ENCODE data around the gene SLC52A1.
"Not testable (repeated sequence)": the region's sequence is repeated elsewhere in the genome, so short reads cannot be mapped to it uniquely, and the experiment has no call there.

The SLC52A1 gene

GRCh38 chr17:5035315-5035714 lies at the start of gene SLC52A1:
TSS of gene SLC52A1 (minus strand) at chr17:5035426. CDS start at chr17:5034606, 820 bp downstream.
- Mint-ChIP-seq H3K36me3 (ENCODE audit: low read depth) (no peaks in the 10 kb centered on the region), H3K4me3 (no peak within 1 kb of the TSS), H3K9me3 (no peaks in the 10 kb centered on the region), H3K27ac (no peak within 1 kb of the TSS), H3K27me3 (peaks cover 4% of the 10 kb centered on the region), H3K4me1 (ENCODE audit: low read depth) (peaks cover 25% of the 10 kb centered on the region)
- no peak for DNase-seq

GRCh38 chr17:5080591-5080990 lies 45.4 kb upstream of the SLC52A1 start:
- Mint-ChIP-seq H3K4me1 (ENCODE audit: low read depth) (peaks cover 36% of the 10 kb centered on the region), H3K36me3 (ENCODE audit: low read depth) (peaks cover 59% of the 10 kb centered on the region), H3K9me3 (peaks cover 26% of the 10 kb centered on the region), H3K27ac (no peak overlapping the region), H3K4me3 (no peak overlapping the region), H3K27me3 (no peaks in the 10 kb centered on the region)
- DNase-seq: no peak

GRCh38 chr17:5078106-5079028 lies 43.1 kb upstream of the SLC52A1 start, which contains the start of gene ZFP3:
TSS of gene ZFP3 (plus strand) at chr17:5078467. CDS start at chr17:5091505, 13,038 bp downstream.
- H3K4me1 Mint-ChIP-seq (ENCODE audit: low read depth): peaks cover 36% of the 10 kb centered on the region
- H3K4me3 Mint-ChIP-seq: peak within 1 kb of the TSS; percentile 84
- H3K36me3 Mint-ChIP-seq (ENCODE audit: low read depth): peaks cover 41% of the 10 kb centered on the region
- peaks cover 12% of the 10 kb centered on the region for H3K9me3 Mint-ChIP-seq
- DNase-seq: peak; percentile 88
- H3K27me3 Mint-ChIP-seq: no peaks in the 10 kb centered on the region
- peak within 1 kb of the TSS; percentile 94 for H3K27ac Mint-ChIP-seq

- H3K9me3 Mint-ChIP-seq: peaks cover 9% of the 10 kb centered on the region
- peaks cover 34% of the 10 kb centered on the region for H3K4me1 Mint-ChIP-seq (ENCODE audit: low read depth)
- peak overlapping the region; percentile 94 for H3K27ac Mint-ChIP-seq
- peak overlapping the region; percentile 84 for H3K4me3 Mint-ChIP-seq
- peaks cover 35% of the 10 kb centered on the region for H3K36me3 Mint-ChIP-seq (ENCODE audit: low read depth)
- no peaks in the 10 kb centered on the region for H3K27me3 Mint-ChIP-seq
- no peak for DNase-seq
These were observed 42.5 kb upstream of the SLC52A1 start for GRCh38 chr17:5077781-5078105.

GRCh38 chr17:5077275-5077674 lies 42.0 kb upstream of the SLC52A1 start:
- peak overlapping the region; percentile 94 for H3K27ac Mint-ChIP-seq
- not testable (repeated sequence) for H3K9me3 Mint-ChIP-seq, H3K27me3 Mint-ChIP-seq, DNase-seq
- peaks cover 34% of the 10 kb centered on the region for H3K4me1 Mint-ChIP-seq (ENCODE audit: low read depth)
- peaks cover 31% of the 10 kb centered on the region for H3K36me3 Mint-ChIP-seq (ENCODE audit: low read depth)
- peak overlapping the region; percentile 84 for H3K4me3 Mint-ChIP-seq

- peaks cover 21% of the 10 kb centered on the region for H3K36me3 Mint-ChIP-seq (ENCODE audit: low read depth)
- H3K27ac Mint-ChIP-seq, H3K4me3 Mint-ChIP-seq, H3K27me3 Mint-ChIP-seq, DNase-seq, H3K9me3 Mint-ChIP-seq: not testable (repeated sequence)
- peaks cover 27% of the 10 kb centered on the region for H3K4me1 Mint-ChIP-seq (ENCODE audit: low read depth)
These were observed 40.2 kb upstream of the SLC52A1 start for GRCh38 chr17:5075472-5075871.

GRCh38 chr17:5069724-5070123 lies 34.5 kb upstream of the SLC52A1 start:
- no peak overlapping the region for H3K27ac Mint-ChIP-seq
- no peaks in the 10 kb centered on the region for H3K27me3 Mint-ChIP-seq

GRCh38 chr17:5068236-5068635 lies 33.0 kb upstream of the SLC52A1 start:
- Mint-ChIP-seq H3K4me3 (no peak overlapping the region), H3K36me3 (ENCODE audit: low read depth) (no peaks in the 10 kb centered on the region), H3K27me3 (no peaks in the 10 kb centered on the region), H3K27ac (no peak overlapping the region), H3K9me3 (no peaks in the 10 kb centered on the region), H3K4me1 (ENCODE audit: low read depth) (no peaks in the 10 kb centered on the region)
- no peak for DNase-seq

More at GRCh38 chr17:5069724-5070123, 34.5 kb upstream of the SLC52A1 start:
- Mint-ChIP-seq H3K9me3 (no peaks in the 10 kb centered on the region), H3K4me3 (no peak overlapping the region), H3K36me3 (ENCODE audit: low read depth) (no peaks in the 10 kb centered on the region), H3K4me1 (ENCODE audit: low read depth) (no peaks in the 10 kb centered on the region)
- DNase-seq: no peak

GRCh38 chr17:5065227-5065744 lies 30.1 kb upstream of the SLC52A1 start:
- no peak overlapping the region for H3K27ac Mint-ChIP-seq
- no peaks in the 10 kb centered on the region for H3K36me3 Mint-ChIP-seq (ENCODE audit: low read depth)
- H3K4me3 Mint-ChIP-seq: no peak overlapping the region
- peaks cover 5% of the 10 kb centered on the region for H3K4me1 Mint-ChIP-seq (ENCODE audit: low read depth)
- DNase-seq: no peak
- no peaks in the 10 kb centered on the region for H3K9me3 Mint-ChIP-seq
- no peaks in the 10 kb centered on the region for H3K27me3 Mint-ChIP-seq

GRCh38 chr17:5055543-5055942 lies 20.3 kb upstream of the SLC52A1 start:
- H3K27me3 Mint-ChIP-seq: no peaks in the 10 kb centered on the region
- H3K4me1 Mint-ChIP-seq (ENCODE audit: low read depth): no peaks in the 10 kb centered on the region
- H3K27ac Mint-ChIP-seq: no peak overlapping the region
- no peaks in the 10 kb centered on the region for H3K36me3 Mint-ChIP-seq (ENCODE audit: low read depth)
- no peak overlapping the region for H3K4me3 Mint-ChIP-seq
- no peaks in the 10 kb centered on the region for H3K9me3 Mint-ChIP-seq
- no peak for DNase-seq

- DNase-seq: no peak
- Mint-ChIP-seq H3K4me1 (ENCODE audit: low read depth) (peaks cover 36% of the 10 kb centered on the region), H3K27ac (peak overlapping the region; percentile 87), H3K4me3 (no peak overlapping the region), H3K36me3 (ENCODE audit: low read depth) (no peaks in the 10 kb centered on the region), H3K9me3 (no peaks in the 10 kb centered on the region), H3K27me3 (no peaks in the 10 kb centered on the region)
These were observed 15.1 kb upstream of the SLC52A1 start for GRCh38 chr17:5050278-5050677.

- H3K4me3 Mint-ChIP-seq: no peak overlapping the region
These were observed 14.2 kb upstream of the SLC52A1 start for GRCh38 chr17:5049314-5049841.

GRCh38 chr17:5047446-5047845 lies 12.2 kb upstream of the SLC52A1 start:
- H3K36me3 Mint-ChIP-seq (ENCODE audit: low read depth): no peaks in the 10 kb centered on the region
- no peak for DNase-seq
- no peak overlapping the region for H3K4me3 Mint-ChIP-seq
- H3K4me1 Mint-ChIP-seq (ENCODE audit: low read depth): peaks cover 53% of the 10 kb centered on the region
- no peaks in the 10 kb centered on the region for H3K9me3 Mint-ChIP-seq
- no peaks in the 10 kb centered on the region for H3K27me3 Mint-ChIP-seq
- H3K27ac Mint-ChIP-seq: peak overlapping the region; percentile 31

More at GRCh38 chr17:5049314-5049841, 14.2 kb upstream of the SLC52A1 start:
- Mint-ChIP-seq H3K9me3 (no peaks in the 10 kb centered on the region), H3K27ac (peak overlapping the region; percentile 87), H3K4me1 (ENCODE audit: low read depth) (peaks cover 45% of the 10 kb centered on the region), H3K27me3 (no peaks in the 10 kb centered on the region), H3K36me3 (ENCODE audit: low read depth) (no peaks in the 10 kb centered on the region)
- DNase-seq: peak; percentile 54

- Mint-ChIP-seq H3K4me3 (no peak overlapping the region), H3K4me1 (ENCODE audit: low read depth) (peaks cover 61% of the 10 kb centered on the region)
These were observed 10.3 kb upstream of the SLC52A1 start for GRCh38 chr17:5045496-5045895.

GRCh38 chr17:5044630-5045029 lies 9.4 kb upstream of the SLC52A1 start:
- Mint-ChIP-seq H3K36me3 (ENCODE audit: low read depth) (no peaks in the 10 kb centered on the region), H3K27ac (no peak overlapping the region), H3K9me3 (no peaks in the 10 kb centered on the region), H3K27me3 (no peaks in the 10 kb centered on the region), H3K4me1 (ENCODE audit: low read depth) (peaks cover 57% of the 10 kb centered on the region), H3K4me3 (no peak overlapping the region)
- DNase-seq: no peak

More at GRCh38 chr17:5045496-5045895, 10.3 kb upstream of the SLC52A1 start:
- H3K27ac Mint-ChIP-seq: peak overlapping the region; percentile 63
- H3K9me3 Mint-ChIP-seq: no peaks in the 10 kb centered on the region
- no peaks in the 10 kb centered on the region for H3K27me3 Mint-ChIP-seq
- no peaks in the 10 kb centered on the region for H3K36me3 Mint-ChIP-seq (ENCODE audit: low read depth)
- DNase-seq: no peak

Measured in activated T-cell treated with anti-CD3 and anti-CD28 coated beads, Interleukin-2, amount 50 U/mL, for 24 hours (primary cell).